Stimulated activated CD4-positive, alpha-beta T cell treated with anti-CD3 and anti-CD28 coated beads, Interleukin-15, amount 100 ng/mL, for 48 hours (primary cell): ENCODE measurements around the gene TNNI3.
"Not testable (repeated sequence)": the region's sequence is repeated elsewhere in the genome, so short reads cannot be mapped to it uniquely, and the experiment has no call there.

ENCODE experiments used
- DNase-seq, 2 donors: peaks; one replicate each; pipeline ENCODE4 v3.0.0-alpha.2; 2020; ENCODE audit warnings: low read depth in 2 of 2

Gene TNNI3

GRCh38 chr19:55157064-55157908, at the start of gene TNNI3:
Gene TNNI3, minus strand, starts transcription at chr19:55157732. Its CDS starts 143 bp downstream, at chr19:55157589.
- DNase-seq: no peak

GRCh38 chr19:55206664-55207500, 49.4 kb upstream of the TNNI3 start:
- DNase-seq: peak in 1 of 2 donors; percentile 44

GRCh38 chr19:55202199-55202598, 44.7 kb upstream of the TNNI3 start:
- not testable (repeated sequence) for DNase-seq

GRCh38 chr19:55199620-55200204, 42.2 kb upstream of the TNNI3 start:
- DNase-seq: no peak

GRCh38 chr19:55198651-55199050, 41.1 kb upstream of the TNNI3 start:
- no peak for DNase-seq

- DNase-seq: no peak
These were observed 40.0 kb upstream of the TNNI3 start for GRCh38 chr19:55197528-55197927.

- no peak for DNase-seq
These were observed 39.3 kb upstream of the TNNI3 start for GRCh38 chr19:55196803-55197202.

- DNase-seq: no peak
These were observed 35.9 kb upstream of the TNNI3 start for GRCh38 chr19:55193481-55193880.

GRCh38 chr19:55189403-55189835, 31.9 kb upstream of the TNNI3 start:
- no peak for DNase-seq

GRCh38 chr19:55188625-55189024, 31.1 kb upstream of the TNNI3 start:
- DNase-seq: no peak

GRCh38 chr19:55186080-55186479, 28.5 kb upstream of the TNNI3 start:
- DNase-seq: no peak

- no peak for DNase-seq
These were observed 24.2 kb upstream of the TNNI3 start for GRCh38 chr19:55181740-55182139.

- DNase-seq: peak in 1 of 2 donors; percentile 47
These were observed 22.3 kb upstream of the TNNI3 start, which contains the start of gene SYT5 for GRCh38 chr19:55179606-55180484. Gene SYT5, minus strand, starts transcription at chr19:55180289. Its CDS starts 1,248 bp downstream, at chr19:55179041.

- DNase-seq: peak; percentile 80 to 83
These were observed 21.5 kb upstream of the TNNI3 start for GRCh38 chr19:55178781-55179599.

- DNase-seq: no peak
These were observed 18.5 kb upstream of the TNNI3 start for GRCh38 chr19:55176076-55176475.

GRCh38 chr19:55175117-55175867, 17.8 kb upstream of the TNNI3 start:
- DNase-seq: no peak

GRCh38 chr19:55174425-55175116, 17.0 kb upstream of the TNNI3 start:
- DNase-seq: no peak

GRCh38 chr19:55173714-55174409, 16.3 kb upstream of the TNNI3 start:
- peak in 1 of 2 donors; percentile 64 for DNase-seq
